Measurements from ENCODE around the gene KDSR. TPM values are rescaled to one million over a fixed set of nuclear protein-coding genes. Genes with fewer than 3 reads are reported as not detected.

Gene KDSR
- total RNA-seq, 2 experiments from 2014 or later = 72.6 to 78.6 TPM

- no peaks in the 10 kb centered on the region for H3K27me3 Mint-ChIP-seq
- H3K4me3 Mint-ChIP-seq = no peak overlapping the region
- no peak for ATAC-seq
- H3K4me1 Mint-ChIP-seq = peaks cover 62% of the 10 kb centered on the region
- no peak overlapping the region for H3K27ac Mint-ChIP-seq
- H3K9me3 Mint-ChIP-seq (ENCODE audit: low read depth) = no peaks in the 10 kb centered on the region
- H3K36me3 Mint-ChIP-seq (ENCODE audit: low read depth) = peaks cover 63% of the 10 kb centered on the region
- intact Hi-C loops (cut with DNase I, micrococcal nuclease) = no loop called here
- CTCF ChIA-PET = interaction anchor here (2.3 kb wide), 1 partner anchor 35 kb away, joined by 10 read pairs; no protein-coding TSS in a partner anchor
- POLR2A ChIA-PET = no interaction called here
- no peak for DNase-seq
Observed at GRCh38 chr18:63282793-63283192, 84.2 kb downstream of the KDSR start.

Other genes with a start within 250 kb of the KDSR start
- gene BCL2, start 47.4 kb downstream of the KDSR start, total RNA-seq = 10 to 100 TPM; 66.0 to 88.9 TPM
- gene VPS4B, start 55.3 kb upstream of the KDSR start, total RNA-seq = 10 to 100 TPM; 40.7 to 48.4 TPM
- not detected for gene SERPINB5, start 109.8 kb upstream of the KDSR start, total RNA-seq
- not detected for gene SERPINB12, start 175.2 kb upstream of the KDSR start, total RNA-seq
- not detected for gene SERPINB13, start 220.1 kb upstream of the KDSR start, total RNA-seq